Measurements from ENCODE around the gene GGT6. TPM values are rescaled to one million over a fixed set of nuclear protein-coding genes. Genes with fewer than 3 reads are reported as not detected.
"Not testable (repeated sequence)": the region's sequence is repeated elsewhere in the genome, so short reads cannot be mapped to it uniquely, and the experiment has no call there.

Gene GGT6
- total and polyA plus RNA-seq, 5 donors from 2014 or later: not detected

- Mint-ChIP-seq H3K27me3 (peaks cover 25% of the 10 kb centered on the region), H3K4me3 (peak overlapping the region in 1 of 4 donors; percentile 15)
- H3K4me3 ChIP-seq (ENCODE audit: low read depth, low read length); H3K36me3 ChIP-seq (ENCODE audit: control insufficient read depth, insufficient read depth, low read length); ATAC-seq (ENCODE audit: low read depth in 2 of 2); H3K4me1 ChIP-seq (ENCODE audit: control insufficient read depth, insufficient read depth, low read length, poor library complexity, severe bottlenecking); H3K27me3 ChIP-seq (ENCODE audit: control insufficient read depth, insufficient read depth, low read length); H3K27ac ChIP-seq (ENCODE audit: insufficient read depth, low read length, poor library complexity, severe bottlenecking); H3K4me1 Mint-ChIP-seq; DNase-seq; H3K27ac Mint-ChIP-seq; H3K9me3 ChIP-seq (ENCODE audit: control insufficient read depth in 2 of 2, low read length in 2 of 2); H3K9me3 Mint-ChIP-seq; H3K36me3 Mint-ChIP-seq: not testable (repeated sequence)
Measured at GRCh38 chr17:4590042-4590441, 29.7 kb upstream of the GGT6 start.

GRCh38 chr17:4588898-4589625, 28.7 kb upstream of the GGT6 start:
- Mint-ChIP-seq H3K27me3 (peaks cover 25% of the 10 kb centered on the region), H3K27ac (no peak overlapping the region), H3K4me1 (peaks cover 0 to 2% (median 0%) of the 10 kb centered on the region in 4 donors), H3K36me3 (no peaks in the 10 kb centered on the region), H3K9me3 (peaks cover 0 to 3% (median 0%) of the 10 kb centered on the region in 7 donors), H3K4me3 (no peak overlapping the region)
- Histone ChIP-seq H3K27ac (ENCODE audit: insufficient read depth, low read length, poor library complexity, severe bottlenecking) (no peak overlapping the region), H3K27me3 (ENCODE audit: control insufficient read depth, insufficient read depth, low read length) (no peaks in the 10 kb centered on the region), H3K36me3 (ENCODE audit: control insufficient read depth, insufficient read depth, low read length) (no peaks in the 10 kb centered on the region), H3K9me3 (ENCODE audit: control insufficient read depth in 2 of 2, low read length in 2 of 2) (no peaks in the 10 kb centered on the region), H3K4me3 (ENCODE audit: low read depth, low read length) (no peak overlapping the region), H3K4me1 (ENCODE audit: control insufficient read depth, insufficient read depth, low read length, poor library complexity, severe bottlenecking) (peaks cover 2% of the 10 kb centered on the region)
- ATAC-seq (ENCODE audit: low read depth in 2 of 2): no peak
- no peak for DNase-seq

- Mint-ChIP-seq H3K27me3 (peaks cover 30% of the 10 kb centered on the region), H3K27ac (peak overlapping the region in 1 of 3 donors; percentile 81), H3K4me3 (no peak overlapping the region), H3K9me3 (peaks cover 0 to 3% (median 0%) of the 10 kb centered on the region in 7 donors), H3K4me1 (peaks cover 0 to 5% (median 2%) of the 10 kb centered on the region in 4 donors), H3K36me3 (no peaks in the 10 kb centered on the region)
- Histone ChIP-seq H3K9me3 (ENCODE audit: control insufficient read depth in 2 of 2, low read length in 2 of 2) (no peaks in the 10 kb centered on the region), H3K4me3 (ENCODE audit: low read depth, low read length) (no peak overlapping the region), H3K36me3 (ENCODE audit: control insufficient read depth, insufficient read depth, low read length) (no peaks in the 10 kb centered on the region), H3K4me1 (ENCODE audit: control insufficient read depth, insufficient read depth, low read length, poor library complexity, severe bottlenecking) (peaks cover 6% of the 10 kb centered on the region), H3K27ac (ENCODE audit: insufficient read depth, low read length, poor library complexity, severe bottlenecking) (no peak overlapping the region), H3K27me3 (ENCODE audit: control insufficient read depth, insufficient read depth, low read length) (no peaks in the 10 kb centered on the region)
- no peak for DNase-seq
- no peak for ATAC-seq (ENCODE audit: low read depth in 2 of 2)
Measured at GRCh38 chr17:4588391-4588790, 28.0 kb upstream of the GGT6 start.

- Histone ChIP-seq H3K4me3 (ENCODE audit: low read depth, low read length) (no peak overlapping the region), H3K36me3 (ENCODE audit: control insufficient read depth, insufficient read depth, low read length) (no peaks in the 10 kb centered on the region), H3K27ac (ENCODE audit: insufficient read depth, low read length, poor library complexity, severe bottlenecking) (no peak overlapping the region), H3K27me3 (ENCODE audit: control insufficient read depth, insufficient read depth, low read length) (peaks cover 2% of the 10 kb centered on the region), H3K4me1 (ENCODE audit: control insufficient read depth, insufficient read depth, low read length, poor library complexity, severe bottlenecking) (peaks cover 6% of the 10 kb centered on the region), H3K9me3 (ENCODE audit: control insufficient read depth in 2 of 2, low read length in 2 of 2) (no peaks in the 10 kb centered on the region)
- DNase-seq (no peak), ATAC-seq (ENCODE audit: low read depth in 2 of 2) (no peak)
- peaks cover 0 to 3% (median 0%) of the 10 kb centered on the region in 7 donors for H3K9me3 Mint-ChIP-seq
- no peaks in the 10 kb centered on the region for H3K36me3 Mint-ChIP-seq
- peaks cover 36% of the 10 kb centered on the region for H3K27me3 Mint-ChIP-seq
- H3K27ac Mint-ChIP-seq: no peak overlapping the region
- no peak overlapping the region for H3K4me3 Mint-ChIP-seq
- peaks cover 0 to 5% (median 2%) of the 10 kb centered on the region in 4 donors for H3K4me1 Mint-ChIP-seq
Measured at GRCh38 chr17:4587803-4588202, 27.4 kb upstream of the GGT6 start.

- peaks cover 0 to 2% (median 0%) of the 10 kb centered on the region in 7 donors for H3K9me3 Mint-ChIP-seq
- no peaks in the 10 kb centered on the region for H3K36me3 Mint-ChIP-seq
- Histone ChIP-seq H3K4me3 (ENCODE audit: low read depth, low read length) (no peak overlapping the region), H3K9me3 (ENCODE audit: control insufficient read depth in 2 of 2, low read length in 2 of 2) (no peaks in the 10 kb centered on the region), H3K36me3 (ENCODE audit: control insufficient read depth, insufficient read depth, low read length) (no peaks in the 10 kb centered on the region), H3K4me1 (ENCODE audit: control insufficient read depth, insufficient read depth, low read length, poor library complexity, severe bottlenecking) (peaks cover 6% of the 10 kb centered on the region), H3K27ac (ENCODE audit: insufficient read depth, low read length, poor library complexity, severe bottlenecking) (no peak overlapping the region), H3K27me3 (ENCODE audit: control insufficient read depth, insufficient read depth, low read length) (peaks cover 2% of the 10 kb centered on the region)
- ATAC-seq (ENCODE audit: low read depth in 2 of 2) (no peak), DNase-seq (no peak)
- peaks cover 40% of the 10 kb centered on the region for H3K27me3 Mint-ChIP-seq
- no peak overlapping the region for H3K4me3 Mint-ChIP-seq
- H3K27ac Mint-ChIP-seq: no peak overlapping the region
- H3K4me1 Mint-ChIP-seq: peaks cover 0 to 5% (median 2%) of the 10 kb centered on the region in 4 donors
Measured at GRCh38 chr17:4587195-4587594, 26.8 kb upstream of the GGT6 start.

- no peak overlapping the region for H3K27ac ChIP-seq (ENCODE audit: insufficient read depth, low read length, poor library complexity, severe bottlenecking)
- Mint-ChIP-seq H3K27me3 (peaks cover 40% of the 10 kb centered on the region), H3K36me3 (no peaks in the 10 kb centered on the region), H3K4me3 (peak overlapping the region in 1 of 4 donors; percentile 48), H3K9me3 (no peaks in the 10 kb centered on the region), H3K4me1 (peaks cover 0 to 5% (median 2%) of the 10 kb centered on the region in 4 donors), H3K27ac (no peak overlapping the region)
- peaks cover 2% of the 10 kb centered on the region for H3K27me3 ChIP-seq (ENCODE audit: control insufficient read depth, insufficient read depth, low read length)
- no peak for ATAC-seq (ENCODE audit: low read depth in 2 of 2)
- no peaks in the 10 kb centered on the region for H3K9me3 ChIP-seq (ENCODE audit: control insufficient read depth in 2 of 2, low read length in 2 of 2)
- H3K36me3 ChIP-seq (ENCODE audit: control insufficient read depth, insufficient read depth, low read length): no peaks in the 10 kb centered on the region
- peaks cover 6% of the 10 kb centered on the region for H3K4me1 ChIP-seq (ENCODE audit: control insufficient read depth, insufficient read depth, low read length, poor library complexity, severe bottlenecking)
- no peak for DNase-seq
- no peak overlapping the region for H3K4me3 ChIP-seq (ENCODE audit: low read depth, low read length)
Measured at GRCh38 chr17:4586043-4586442, 25.7 kb upstream of the GGT6 start.

GRCh38 chr17:4585638-4585994, 25.2 kb upstream of the GGT6 start:
- H3K27me3 Mint-ChIP-seq: peaks cover 39% of the 10 kb centered on the region
- no peak overlapping the region for H3K27ac ChIP-seq (ENCODE audit: insufficient read depth, low read length, poor library complexity, severe bottlenecking)
- no peak for DNase-seq
- H3K4me1 ChIP-seq (ENCODE audit: control insufficient read depth, insufficient read depth, low read length, poor library complexity, severe bottlenecking): peaks cover 6% of the 10 kb centered on the region
- peaks cover 0 to 5% (median 2%) of the 10 kb centered on the region in 4 donors for H3K4me1 Mint-ChIP-seq
- H3K36me3 ChIP-seq (ENCODE audit: control insufficient read depth, insufficient read depth, low read length): no peaks in the 10 kb centered on the region
- no peaks in the 10 kb centered on the region for H3K9me3 Mint-ChIP-seq
- no peaks in the 10 kb centered on the region for H3K9me3 ChIP-seq (ENCODE audit: control insufficient read depth in 2 of 2, low read length in 2 of 2)
- H3K36me3 Mint-ChIP-seq: no peaks in the 10 kb centered on the region
- H3K4me3 ChIP-seq (ENCODE audit: low read depth, low read length): no peak overlapping the region
- no peak for ATAC-seq (ENCODE audit: low read depth in 2 of 2)
- no peak overlapping the region for H3K27ac Mint-ChIP-seq
- H3K27me3 ChIP-seq (ENCODE audit: control insufficient read depth, insufficient read depth, low read length): peaks cover 2% of the 10 kb centered on the region
- H3K4me3 Mint-ChIP-seq: no peak overlapping the region
